Measurements from ENCODE around the gene C1orf198.
A peak's percentile ranks its signal among the peaks of the same experiment; 100 is the strongest.

Gene C1orf198

GRCh38 chr1:230892018-230892491 lies 23.7 kb upstream of the C1orf198 start:
- DNase-seq (ENCODE audit: low read depth), result no peak

GRCh38 chr1:230891413-230891812 lies 23.1 kb upstream of the C1orf198 start:
- DNase-seq (ENCODE audit: low read depth), result no peak

DNA sequence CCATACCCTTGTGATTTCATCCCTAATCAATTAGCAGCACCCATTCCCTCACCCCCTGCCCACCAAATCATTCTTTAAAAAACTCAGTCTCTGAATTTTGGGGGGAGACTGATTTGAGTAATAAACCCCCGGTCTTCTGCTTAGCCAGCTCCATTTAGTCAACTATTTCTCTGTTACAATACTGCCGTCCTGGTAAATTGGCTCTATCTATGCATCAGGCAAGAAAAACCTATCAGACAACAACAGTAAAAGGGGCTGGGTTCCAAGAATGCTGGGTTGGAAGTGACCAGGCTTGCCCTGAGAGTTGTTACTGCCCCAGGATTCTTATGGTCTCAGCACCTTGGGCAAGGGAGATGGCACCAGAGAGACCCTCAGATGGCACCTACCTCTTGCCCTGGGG lies 16.3 kb upstream of the C1orf198 start:
- no peak for DNase-seq (ENCODE audit: low read depth)

GRCh38 chr1:230883967-230884366 lies 15.6 kb upstream of the C1orf198 start:
- DNase-seq (ENCODE audit: low read depth), result no peak

GRCh38 chr1:230879778-230880177 lies 11.5 kb upstream of the C1orf198 start:
- DNase-seq (ENCODE audit: low read depth), result no peak

- peak; percentile 100 for DNase-seq (ENCODE audit: low read depth)
Observed at GRCh38 chr1:230878591-230878990, 10.3 kb upstream of the C1orf198 start.

DNA sequence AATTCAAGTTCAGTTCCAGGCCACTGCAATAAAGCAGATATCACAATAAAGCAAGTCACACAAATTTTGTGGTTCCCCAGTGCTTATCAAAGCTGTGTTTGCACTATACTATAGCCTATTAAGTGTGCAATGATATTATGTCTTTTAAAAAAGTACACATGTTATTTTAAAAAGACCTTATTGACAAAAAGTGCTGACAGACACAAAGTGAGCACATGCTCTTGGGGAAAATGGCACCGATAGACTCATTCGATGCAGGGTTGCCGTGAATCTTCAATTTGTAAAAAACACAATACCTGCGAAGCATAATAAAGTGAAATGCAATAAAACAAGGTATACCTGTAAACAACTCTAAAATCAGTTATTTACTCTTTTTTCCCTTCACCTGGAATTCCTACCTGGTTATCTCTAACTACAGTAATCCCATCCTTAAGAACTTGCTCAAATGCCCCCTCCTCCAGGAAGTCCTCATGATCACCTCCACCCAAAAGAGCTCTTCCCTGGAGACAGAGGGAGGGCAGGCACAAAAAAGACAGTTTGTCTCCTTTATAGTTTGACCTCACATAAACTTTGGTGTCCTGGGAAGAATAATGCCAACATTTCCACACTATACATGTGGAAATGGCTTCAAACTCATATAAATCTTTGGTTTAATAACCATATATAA lies 9.7 kb upstream of the C1orf198 start:
- DNase-seq (ENCODE audit: low read depth), result no peak

DNA sequence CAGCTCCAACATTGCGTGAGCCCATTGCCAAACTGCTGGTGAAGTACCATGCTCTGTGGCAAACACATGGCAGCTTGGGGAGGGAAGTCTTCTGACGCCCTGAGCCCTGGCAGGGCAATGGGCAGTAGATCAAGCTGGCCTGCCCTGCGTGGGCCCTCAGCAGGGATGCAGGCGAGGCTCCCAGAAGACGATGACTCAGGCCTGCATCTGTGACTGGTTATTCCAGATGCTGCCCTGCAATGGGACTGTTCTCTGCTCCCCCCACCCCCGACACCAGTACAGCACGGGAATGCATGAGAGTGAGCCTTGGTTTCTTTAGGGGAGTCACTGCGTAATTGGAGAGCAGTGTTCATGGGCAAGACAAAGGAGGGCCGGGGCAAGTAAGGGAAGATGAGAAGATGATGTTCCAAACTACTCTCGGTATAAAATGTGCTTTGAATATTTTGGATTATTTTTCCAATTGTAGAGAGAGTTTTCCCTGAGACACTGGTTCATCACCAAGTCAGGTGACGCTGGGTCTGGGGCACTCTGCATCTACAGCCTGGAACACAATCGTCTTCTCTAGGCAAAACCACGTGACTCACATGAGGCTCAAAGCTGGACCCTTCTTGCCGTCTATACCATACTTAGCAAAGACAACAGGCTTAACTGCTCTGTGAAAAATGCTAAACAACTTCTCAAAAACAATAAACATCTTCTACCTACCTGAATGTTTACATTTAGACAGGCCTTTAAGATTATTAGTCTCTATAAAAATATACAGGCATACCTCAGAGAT lies 9.0 kb upstream of the C1orf198 start:
- peak; percentile 80 for DNase-seq (ENCODE audit: low read depth)

DNA sequence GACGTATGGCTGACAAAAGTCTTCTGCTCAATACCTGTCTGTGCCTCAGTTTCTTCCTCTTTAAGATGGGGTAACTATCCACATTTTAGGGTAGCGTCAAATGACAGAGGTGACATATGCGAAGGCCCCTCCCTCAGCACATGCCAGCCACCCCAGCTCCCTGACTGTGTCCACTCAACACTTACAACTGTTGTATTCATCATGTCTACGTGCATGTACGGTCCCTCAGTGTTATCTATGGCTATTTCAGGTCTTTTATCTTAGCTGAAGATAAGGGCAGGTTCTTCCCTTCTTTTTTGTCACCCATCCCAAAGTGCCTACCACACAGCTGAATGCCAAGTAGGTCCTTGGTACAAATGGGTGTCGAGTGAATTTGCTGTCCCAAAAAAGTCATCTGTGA lies 8.3 kb upstream of the C1orf198 start:
- DNase-seq (ENCODE audit: low read depth), result no peak

- no peak for DNase-seq (ENCODE audit: low read depth)
Observed at GRCh38 chr1:230875370-230875769, 7.0 kb upstream of the C1orf198 start.

DNA sequence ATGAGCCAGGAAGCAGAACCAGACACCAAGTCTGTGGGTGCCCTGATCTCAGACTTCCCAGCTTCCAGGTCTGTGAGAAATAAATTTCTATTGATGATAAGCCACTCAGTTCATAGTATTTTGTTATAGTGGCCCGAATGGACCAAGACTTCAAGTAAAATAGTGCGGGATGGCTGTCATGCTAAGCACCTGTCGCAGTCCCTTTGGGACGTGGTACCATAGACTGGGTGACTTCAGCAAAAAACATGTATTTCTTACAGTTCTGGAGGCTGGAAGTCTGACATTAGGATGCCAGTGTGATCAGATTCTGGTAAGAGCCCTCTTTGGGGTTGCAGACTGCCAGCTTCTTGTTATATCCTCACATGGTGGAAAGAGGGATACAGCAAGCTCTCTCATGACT lies 2.6 kb upstream of the C1orf198 start:
- no peak for DNase-seq (ENCODE audit: low read depth)

GRCh38 chr1:230869500-230869899 lies 1.2 kb upstream of the C1orf198 start:
- no peak for DNase-seq (ENCODE audit: low read depth)

GRCh38 chr1:230868736-230869385 lies 540 bp upstream of the C1orf198 start:
- DNase-seq (ENCODE audit: low read depth), result no peak

DNA sequence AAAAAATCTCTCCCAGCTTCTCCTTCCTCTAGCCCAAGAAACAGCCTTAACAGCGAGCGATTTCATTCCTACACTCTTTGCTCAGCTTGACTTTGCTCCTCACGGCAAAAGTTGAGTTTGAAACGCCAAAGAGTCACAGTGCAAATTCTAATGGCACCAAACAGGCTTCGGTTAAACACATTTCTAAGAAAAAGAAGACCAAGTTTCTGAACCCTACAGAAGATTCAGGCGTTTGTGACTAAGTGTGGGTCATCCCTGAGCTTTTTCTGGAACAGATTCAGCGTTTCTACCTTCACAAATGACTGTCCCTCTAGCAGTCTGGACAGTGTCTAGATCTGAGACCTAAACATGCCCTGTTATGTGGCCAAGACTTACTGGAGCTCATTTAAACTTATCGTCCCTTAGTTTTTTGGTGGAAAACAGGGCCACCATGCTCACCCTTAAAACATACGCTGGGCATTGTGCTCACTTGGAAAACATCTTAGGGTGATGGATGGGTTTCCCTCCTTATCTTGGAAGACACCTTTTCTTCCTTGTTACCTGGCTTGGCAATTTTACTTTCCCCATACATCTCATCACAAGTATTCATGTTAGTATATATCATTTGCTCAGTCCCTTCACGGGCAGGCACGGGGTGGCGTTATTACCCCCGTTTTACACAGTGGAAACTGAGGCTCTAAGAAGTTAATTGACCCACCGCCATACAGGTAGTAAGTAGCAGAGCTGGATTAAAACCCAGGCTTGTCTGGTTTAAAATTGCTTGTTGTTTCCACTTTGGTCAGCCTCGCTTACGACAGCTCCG lies 1.0 kb downstream of the C1orf198 start:
- DNase-seq (ENCODE audit: low read depth), result no peak

GRCh38 chr1:230866171-230867070 lies 1.9 kb downstream of the C1orf198 start:
- no peak for DNase-seq (ENCODE audit: low read depth)

- no peak for DNase-seq (ENCODE audit: low read depth)
Observed at GRCh38 chr1:230865062-230865817, 3.1 kb downstream of the C1orf198 start.

DNA sequence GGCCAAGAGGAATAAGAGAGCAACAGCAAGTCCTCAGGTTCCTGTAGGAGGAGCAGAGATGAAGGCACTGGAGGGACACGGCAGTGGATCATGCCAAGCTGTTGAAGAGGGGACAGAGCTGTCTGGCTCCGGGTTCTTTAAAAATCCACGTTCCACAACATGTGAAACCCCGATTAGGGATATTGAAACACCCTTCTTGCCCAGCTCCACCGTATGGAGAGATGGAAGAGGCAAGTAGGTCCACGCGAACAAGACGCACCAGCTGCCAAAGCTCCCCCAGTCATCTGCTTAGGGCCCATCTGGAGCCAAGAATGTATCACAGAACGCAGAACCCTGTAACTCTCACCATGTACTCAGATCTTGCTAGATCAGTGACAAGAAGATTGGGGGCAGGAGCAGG lies 3.9 kb downstream of the C1orf198 start:
- DNase-seq (ENCODE audit: low read depth), result no peak

GRCh38 chr1:230863449-230863848 lies 4.9 kb downstream of the C1orf198 start:
- no peak for DNase-seq (ENCODE audit: low read depth)

- DNase-seq (ENCODE audit: low read depth), result no peak
Observed at GRCh38 chr1:230861970-230862595, 6.2 kb downstream of the C1orf198 start.

DNA sequence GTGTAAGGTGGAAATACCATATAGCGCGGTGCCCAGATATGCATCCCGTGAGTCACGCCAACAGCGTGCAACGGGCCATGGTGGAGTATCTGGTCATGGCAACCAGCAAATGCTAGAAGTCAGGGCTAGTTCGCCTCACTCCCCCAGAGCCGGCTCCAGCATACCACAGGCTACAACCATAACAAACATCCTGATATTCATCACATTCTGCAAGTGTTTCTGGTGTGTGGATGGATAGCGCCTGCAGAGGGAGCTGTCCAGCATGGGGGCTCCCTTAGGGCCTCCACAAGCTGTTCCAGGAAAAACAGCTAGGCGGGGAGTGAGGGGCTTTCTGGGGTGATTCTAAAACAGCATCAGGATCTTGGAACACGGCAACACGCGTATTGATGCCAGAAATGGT lies 6.8 kb downstream of the C1orf198 start:
- no peak for DNase-seq (ENCODE audit: low read depth)

Data from GM04503 (cell line).